ENCODE measurements around the gene HSD3B7.

The HSD3B7 gene

GRCh38 chr16:30979170-30980022, 5.6 kb upstream of the HSD3B7 start:
- Histone ChIP-seq H3K9me3 (ENCODE audit: insufficient read depth, low read length, severe bottlenecking) (no peaks in the 10 kb centered on the region), H3K36me3 (ENCODE audit: insufficient read depth, low read length) (peaks cover 93% of the 10 kb centered on the region), H2AFZ (ENCODE audit: low read depth, low read length) (no peak overlapping the region), H4K20me1 (ENCODE audit: insufficient read depth, low read length) (peaks cover 13% of the 10 kb centered on the region), H3K4me3 (ENCODE audit: low read depth in 1 of 2, low read length in 2 of 2) (no peak overlapping the region), H3K4me2 (ENCODE audit: insufficient read depth, low read length) (no peak overlapping the region), H3K27ac (ENCODE audit: low read length) (no peak overlapping the region), H3K4me1 (ENCODE audit: insufficient read depth, low read length) (no peaks in the 10 kb centered on the region), H3K9ac (ENCODE audit: low read depth, low read length) (no peak overlapping the region), H3K27me3 (ENCODE audit: insufficient read depth, low read length, poor library complexity) (no peaks in the 10 kb centered on the region), H3K79me2 (ENCODE audit: insufficient read depth, low read length) (no peaks in the 10 kb centered on the region)
- DNase-seq (no peak), ATAC-seq (ENCODE audit: insufficient read depth, low read depth) (no peak)
- TF ChIP-seq EZH2 (IDR thresholded peaks at IDR 0.05; ENCODE audit: borderline replicate concordance, low read depth, low read length, severe bottlenecking) (no peak), CTCF (IDR thresholded peaks at IDR 0.05; ENCODE audit: borderline replicate concordance, extremely low read depth, low read length, poor library complexity, severe bottlenecking) (no peak)

GRCh38 chr16:30980023-30980371, 5.0 kb upstream of the HSD3B7 start:
- H3K9me3 ChIP-seq (ENCODE audit: insufficient read depth, low read length, severe bottlenecking): no peaks in the 10 kb centered on the region
- H4K20me1 ChIP-seq (ENCODE audit: insufficient read depth, low read length): peaks cover 13% of the 10 kb centered on the region
- H3K4me3 ChIP-seq (ENCODE audit: low read depth in 1 of 2, low read length in 2 of 2): no peak overlapping the region
- ATAC-seq (ENCODE audit: insufficient read depth, low read depth) (no peak), DNase-seq (no peak)
- H3K27me3 ChIP-seq (ENCODE audit: insufficient read depth, low read length, poor library complexity): no peaks in the 10 kb centered on the region
- H3K4me2 ChIP-seq (ENCODE audit: insufficient read depth, low read length): no peak overlapping the region
- no peak overlapping the region for H3K27ac ChIP-seq (ENCODE audit: low read length)
- peaks cover 90% of the 10 kb centered on the region for H3K36me3 ChIP-seq (ENCODE audit: insufficient read depth, low read length)
- H3K4me1 ChIP-seq (ENCODE audit: insufficient read depth, low read length): no peaks in the 10 kb centered on the region
- H3K79me2 ChIP-seq (ENCODE audit: insufficient read depth, low read length): no peaks in the 10 kb centered on the region
- TF ChIP-seq CTCF (IDR thresholded peaks at IDR 0.05; ENCODE audit: borderline replicate concordance, extremely low read depth, low read length, poor library complexity, severe bottlenecking): no peak
- TF ChIP-seq EZH2 (IDR thresholded peaks at IDR 0.05; ENCODE audit: borderline replicate concordance, low read depth, low read length, severe bottlenecking): no peak
- no peak overlapping the region for H3K9ac ChIP-seq (ENCODE audit: low read depth, low read length)
- no peak overlapping the region for H2AFZ ChIP-seq (ENCODE audit: low read depth, low read length)

GRCh38 chr16:30980434-30980833, 4.6 kb upstream of the HSD3B7 start:
- H2AFZ ChIP-seq (ENCODE audit: low read depth, low read length): no peak overlapping the region
- DNase-seq (no peak), ATAC-seq (ENCODE audit: insufficient read depth, low read depth) (no peak)
- no peaks in the 10 kb centered on the region for H3K4me1 ChIP-seq (ENCODE audit: insufficient read depth, low read length)
- H3K4me2 ChIP-seq (ENCODE audit: insufficient read depth, low read length): no peak overlapping the region
- peaks cover 13% of the 10 kb centered on the region for H4K20me1 ChIP-seq (ENCODE audit: insufficient read depth, low read length)
- peaks cover 88% of the 10 kb centered on the region for H3K36me3 ChIP-seq (ENCODE audit: insufficient read depth, low read length)
- H3K27ac ChIP-seq (ENCODE audit: low read length): no peak overlapping the region
- no peaks in the 10 kb centered on the region for H3K9me3 ChIP-seq (ENCODE audit: insufficient read depth, low read length, severe bottlenecking)
- no peak overlapping the region for H3K9ac ChIP-seq (ENCODE audit: low read depth, low read length)
- no peak for TF ChIP-seq CTCF (IDR thresholded peaks at IDR 0.05; ENCODE audit: borderline replicate concordance, extremely low read depth, low read length, poor library complexity, severe bottlenecking)
- H3K79me2 ChIP-seq (ENCODE audit: insufficient read depth, low read length): no peaks in the 10 kb centered on the region
- no peaks in the 10 kb centered on the region for H3K27me3 ChIP-seq (ENCODE audit: insufficient read depth, low read length, poor library complexity)
- no peak overlapping the region for H3K4me3 ChIP-seq (ENCODE audit: low read depth in 1 of 2, low read length in 2 of 2)
